HCT116 (cell line): ENCODE measurements around the gene DMXL2.

Experiments used
- ATF3 ChIP-seq: IDR thresholded peaks from 2 replicates; pipeline ENCODE4 v1.6.1; 2012
- ELF1 ChIP-seq: IDR thresholded peaks from 2 replicates; pipeline ENCODE4 v1.6.1; 2012; ENCODE audit warnings: low read depth, borderline replicate concordance
- EZH2 ChIP-seq: fragments of 200-600 bp; sonication (generic); IDR thresholded peaks from 2 replicates; pipeline ENCODE4 v1.6.1; 2017; ENCODE audit warnings: antibody characterized with exemption, mixed run types
- FOSL1 ChIP-seq: IDR thresholded peaks from 2 replicates; pipeline ENCODE4 v1.6.1; 2012; ENCODE audit warnings: low read depth
- POLR2A ChIP-seq: IDR thresholded peaks from 2 replicates; pipeline ENCODE4 v1.7.0; 2011; ENCODE audit warnings: borderline replicate concordance; ENCODE audit not compliant: insufficient read depth, insufficient read length; ENCODE audit errors: extremely low read depth
- POLR2AphosphoS5 ChIP-seq: IDR thresholded peaks from 2 replicates; pipeline ENCODE4 v1.6.1; 2011; ENCODE audit warnings: mild to moderate bottlenecking, low read depth, low read length, moderate library complexity
- RAD21 ChIP-seq: IDR thresholded peaks from 2 replicates; pipeline ENCODE4 v1.6.1; 2012; ENCODE audit warnings: low read depth, mild to moderate bottlenecking
- REST ChIP-seq: IDR thresholded peaks from 2 replicates; pipeline ENCODE4 v1.6.1; 2012; ENCODE audit warnings: low read depth
- SP1 ChIP-seq: IDR thresholded peaks from 2 replicates; pipeline ENCODE4 v1.6.1; 2012; ENCODE audit warnings: low read depth
- SRF ChIP-seq: IDR thresholded peaks from 2 replicates; pipeline ENCODE4 v1.6.1; 2012; ENCODE audit warnings: low read depth
- TCF7L2 ChIP-seq: IDR thresholded peaks from 2 replicates; pipeline ENCODE4 v1.7.0; 2011; ENCODE audit warnings: borderline replicate concordance, inconsistent platforms; ENCODE audit not compliant: insufficient read depth, insufficient read length; ENCODE audit errors: extremely low read depth
- ZNF274 ChIP-seq: fragments of 200-500 bp; sonication (Bioruptor generic); IDR thresholded peaks from 2 replicates; pipeline ENCODE4 v1.6.1; 2014; ENCODE audit warnings: mild to moderate bottlenecking, low read depth, low read length, inconsistent platforms
- TF ChIP-seq, protein P1 (sequence below), 3 experiments: fragments of 200-600 bp in 1 of 3; sonication (generic) in 1 of 3; IDR thresholded peaks in 2 of 3; conservative IDR thresholded peaks in 1 of 3; 2 replicates each; pipeline ENCODE4 v1.5.1; 2012 to 2017; ENCODE audit warnings: low read depth in 2 of 3, low read length in 2 of 3, antibody characterized with exemption in 1 of 3, borderline replicate concordance in 1 of 3, control low read depth in 1 of 3, mild to moderate bottlenecking in 1 of 3, mixed read lengths in 1 of 3, mixed run types in 1 of 3, moderate library complexity in 1 of 3; ENCODE audit not compliant: insufficient read depth in 1 of 3
- TF ChIP-seq, protein P2 (sequence below): IDR thresholded peaks from 2 replicates; pipeline ENCODE4 v1.6.1; 2012

- TF ChIP-seq, protein P1, sequence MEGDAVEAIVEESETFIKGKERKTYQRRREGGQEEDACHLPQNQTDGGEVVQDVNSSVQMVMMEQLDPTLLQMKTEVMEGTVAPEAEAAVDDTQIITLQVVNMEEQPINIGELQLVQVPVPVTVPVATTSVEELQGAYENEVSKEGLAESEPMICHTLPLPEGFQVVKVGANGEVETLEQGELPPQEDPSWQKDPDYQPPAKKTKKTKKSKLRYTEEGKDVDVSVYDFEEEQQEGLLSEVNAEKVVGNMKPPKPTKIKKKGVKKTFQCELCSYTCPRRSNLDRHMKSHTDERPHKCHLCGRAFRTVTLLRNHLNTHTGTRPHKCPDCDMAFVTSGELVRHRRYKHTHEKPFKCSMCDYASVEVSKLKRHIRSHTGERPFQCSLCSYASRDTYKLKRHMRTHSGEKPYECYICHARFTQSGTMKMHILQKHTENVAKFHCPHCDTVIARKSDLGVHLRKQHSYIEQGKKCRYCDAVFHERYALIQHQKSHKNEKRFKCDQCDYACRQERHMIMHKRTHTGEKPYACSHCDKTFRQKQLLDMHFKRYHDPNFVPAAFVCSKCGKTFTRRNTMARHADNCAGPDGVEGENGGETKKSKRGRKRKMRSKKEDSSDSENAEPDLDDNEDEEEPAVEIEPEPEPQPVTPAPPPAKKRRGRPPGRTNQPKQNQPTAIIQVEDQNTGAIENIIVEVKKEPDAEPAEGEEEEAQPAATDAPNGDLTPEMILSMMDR (IDR thresholded peaks at IDR 0.05 in 2 of 3, conservative IDR thresholded peaks at IDR 0.05 in 1 of 3; ENCODE audit: borderline replicate concordance in 1 of 3, insufficient read depth in 1 of 3, low read depth in 2 of 3, low read length in 2 of 3): no peak
- TF ChIP-seq POLR2A: no peak
- TF ChIP-seq EZH2: no peak
- TF ChIP-seq TCF7L2: no peak
- TF ChIP-seq POLR2AphosphoS5: no peak
- no peak for TF ChIP-seq REST
- no peak for TF ChIP-seq SP1
- no peak for TF ChIP-seq RAD21
- TF ChIP-seq ZNF274: no peak
- TF ChIP-seq FOSL1: no peak
- TF ChIP-seq ELF1: no peak
- TF ChIP-seq ATF3: no peak
- TF ChIP-seq, protein P2, sequence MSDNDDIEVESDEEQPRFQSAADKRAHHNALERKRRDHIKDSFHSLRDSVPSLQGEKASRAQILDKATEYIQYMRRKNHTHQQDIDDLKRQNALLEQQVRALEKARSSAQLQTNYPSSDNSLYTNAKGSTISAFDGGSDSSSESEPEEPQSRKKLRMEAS: no peak
- no peak for TF ChIP-seq SRF
These were observed 117.3 kb downstream of the DMXL2 start for GRCh38 chr15:51505251-51505650.
